Measurements from ENCODE around the gene GLOD5.
A peak's percentile ranks its signal among the peaks of the same experiment; 100 is the strongest.

The GLOD5 gene

DNA sequence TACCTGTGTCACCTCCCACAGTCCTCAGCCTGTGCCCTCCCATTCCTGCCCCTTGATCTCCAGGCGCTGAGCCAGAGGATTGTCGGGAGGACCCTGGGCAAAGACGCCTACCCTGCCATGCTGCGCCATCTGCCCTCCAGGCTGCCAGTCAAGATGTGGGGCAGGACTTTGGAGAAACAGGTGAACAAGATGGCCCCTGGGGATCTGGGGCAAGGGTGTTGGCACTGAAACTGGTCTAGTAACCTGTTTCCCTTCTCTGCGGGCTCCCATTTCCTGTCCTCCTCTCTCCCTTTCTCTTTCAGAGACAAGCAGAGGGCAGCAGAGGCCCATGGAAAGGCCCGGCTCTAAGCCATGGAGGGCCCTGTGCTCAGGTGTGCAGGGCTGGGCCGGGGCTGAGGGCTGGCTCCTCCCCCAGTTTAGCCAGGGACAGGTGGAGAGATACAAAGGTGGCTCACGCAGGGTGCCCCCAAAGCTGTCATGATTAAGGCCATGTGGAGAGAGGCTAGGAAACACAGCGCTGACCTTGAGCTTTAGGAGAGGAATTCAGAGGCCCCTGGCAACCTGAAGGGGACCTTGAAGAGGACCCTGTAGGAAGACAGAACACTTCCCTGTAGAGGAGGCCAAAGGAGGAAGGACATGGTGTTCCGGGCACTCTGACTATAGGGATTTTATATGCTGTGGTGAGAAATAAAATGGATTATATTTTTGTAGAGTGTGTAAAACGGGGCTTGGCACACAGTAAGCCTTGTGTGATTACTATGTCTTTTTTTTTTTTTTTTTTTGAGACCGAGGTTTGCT lies at the start of gene GLOD5:
TSS of gene GLOD5 (plus strand) at position 74 of the 798 bp plus-strand sequence. CDS start at position 118, 44 bp downstream.
- no peak within 1 kb of the TSS for H3K4me3 ChIP-seq (ENCODE audit: low read depth, low read length)

GRCh38 chrX:48711929-48712505 lies 49.5 kb upstream of the GLOD5 start:
- no peak overlapping the region for H3K4me3 ChIP-seq (ENCODE audit: low read depth, low read length)

DNA sequence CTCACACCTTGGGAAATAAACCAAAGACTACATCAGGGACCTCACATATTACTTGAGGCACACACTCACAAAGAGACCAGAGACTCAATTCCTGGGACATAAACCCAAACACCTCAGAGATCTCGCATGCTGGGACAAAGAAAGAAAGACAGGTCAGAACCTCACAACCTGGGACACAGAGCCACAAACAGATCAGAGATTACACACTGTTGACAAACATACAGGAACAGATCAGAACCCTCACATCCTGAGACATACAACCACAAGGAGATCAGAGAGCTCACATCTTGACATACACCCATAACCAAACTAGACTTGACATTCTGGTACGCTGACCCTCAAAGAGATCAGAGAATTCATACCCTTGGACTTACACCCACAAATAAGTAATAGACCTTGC lies 47.7 kb upstream of the GLOD5 start:
- H3K4me3 ChIP-seq (ENCODE audit: low read depth, low read length): no peak overlapping the region

DNA sequence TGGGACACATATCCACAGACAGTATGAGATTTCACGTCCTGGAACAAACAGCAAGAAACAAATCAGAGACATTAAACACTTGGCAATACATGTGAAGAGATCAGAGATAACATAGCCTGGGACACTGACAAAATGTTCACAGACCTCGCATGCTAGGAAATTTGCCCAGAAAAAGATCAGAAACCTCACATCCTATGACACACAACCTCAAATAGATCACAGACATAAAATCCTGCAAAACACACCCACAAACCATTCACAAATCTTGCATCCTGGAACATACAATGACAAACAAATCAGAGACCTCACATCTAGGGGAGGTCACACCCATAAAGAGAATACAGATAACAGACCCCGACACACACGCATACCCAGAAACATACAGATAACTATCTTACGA lies 47.0 kb upstream of the GLOD5 start:
- H3K4me3 ChIP-seq (ENCODE audit: low read depth, low read length): no peak overlapping the region

DNA sequence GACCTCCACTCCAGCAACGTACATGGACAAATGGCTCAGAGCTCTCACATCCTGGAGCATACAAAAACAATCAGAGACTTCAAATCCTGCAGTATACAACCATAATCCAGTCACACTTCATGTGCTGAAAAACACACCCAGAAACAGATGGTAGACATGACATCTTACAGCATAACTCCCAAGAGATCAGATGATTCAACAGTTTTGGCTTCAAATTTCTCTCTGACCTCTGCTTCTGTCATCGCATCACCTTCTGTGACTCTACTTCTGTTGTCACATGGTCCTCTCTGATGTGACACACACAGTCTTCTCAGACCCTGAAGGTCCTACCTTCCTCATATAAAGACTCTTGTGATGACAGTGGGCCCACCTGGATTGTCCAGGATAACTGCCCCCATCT lies 46.5 kb upstream of the GLOD5 start:
- no peak overlapping the region for H3K4me3 ChIP-seq (ENCODE audit: low read depth, low read length)

GRCh38 chrX:48715876-48716502 lies 45.6 kb upstream of the GLOD5 start:
- no peak overlapping the region for H3K4me3 ChIP-seq (ENCODE audit: low read depth, low read length)

- H3K4me3 ChIP-seq (ENCODE audit: low read depth, low read length): no peak overlapping the region
Measured at GRCh38 chrX:48719958-48720357, 41.6 kb upstream of the GLOD5 start.

- no peak overlapping the region for H3K4me3 ChIP-seq (ENCODE audit: low read depth, low read length)
Measured at GRCh38 chrX:48720577-48721250, 40.8 kb upstream of the GLOD5 start.

DNA sequence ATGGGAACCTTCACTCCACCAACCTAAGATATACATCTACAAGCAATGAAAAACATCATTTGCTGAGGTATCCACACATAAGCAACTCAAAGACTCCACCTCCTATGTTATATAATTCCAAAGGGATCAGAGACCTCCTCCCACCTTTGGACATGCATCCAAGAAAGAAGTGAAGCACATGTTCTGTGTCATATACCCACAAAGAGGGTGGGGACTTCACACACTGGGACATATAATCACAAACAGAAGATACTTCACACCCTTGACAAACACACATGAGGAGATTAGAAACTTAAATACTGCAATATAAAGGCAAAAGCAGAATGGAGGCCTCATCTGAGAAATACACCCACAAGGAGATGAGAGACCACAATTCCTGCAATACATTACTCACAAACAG lies 39.6 kb upstream of the GLOD5 start:
- H3K4me3 ChIP-seq (ENCODE audit: low read depth, low read length): no peak overlapping the region

DNA sequence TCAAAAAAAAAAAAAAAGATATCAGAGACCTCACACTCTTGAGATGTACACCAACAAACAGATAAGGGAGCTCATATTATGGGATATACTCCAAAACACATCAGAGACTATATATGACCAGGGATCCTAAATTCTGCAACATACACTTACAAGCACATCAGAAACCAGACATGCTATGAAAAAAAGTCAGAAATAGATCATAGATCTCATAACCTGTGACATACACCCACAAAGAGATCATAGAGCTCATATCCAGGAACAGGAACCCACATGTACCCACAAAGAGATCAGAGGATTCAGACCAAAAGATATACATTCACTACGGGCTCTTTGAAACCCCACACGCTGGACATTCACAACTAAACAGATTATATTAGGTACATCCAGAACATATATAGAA lies 35.0 kb upstream of the GLOD5 start:
- no peak overlapping the region for H3K4me3 ChIP-seq (ENCODE audit: low read depth, low read length)

GRCh38 chrX:48728653-48729052 lies 32.9 kb upstream of the GLOD5 start:
- no peak overlapping the region for H3K4me3 ChIP-seq (ENCODE audit: low read depth, low read length)

DNA sequence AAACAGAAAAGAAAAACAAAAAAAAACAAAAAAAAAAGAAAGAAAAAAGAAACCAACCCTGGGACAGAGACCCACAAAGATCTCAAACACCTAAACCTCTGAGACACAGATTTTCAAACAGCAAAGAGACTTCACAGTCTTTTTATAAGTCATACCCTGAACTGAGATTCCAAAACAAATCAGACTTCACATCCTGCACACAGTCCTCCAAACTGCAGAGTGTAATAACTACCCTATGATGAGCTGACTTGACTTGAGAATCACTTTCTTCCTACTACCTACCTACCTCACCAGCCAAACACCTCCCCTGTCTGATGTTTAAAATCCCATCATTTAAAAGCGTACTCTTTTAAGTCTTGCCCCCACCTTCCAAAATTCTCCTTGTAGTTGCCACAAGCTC lies 25.2 kb upstream of the GLOD5 start:
- H3K4me3 ChIP-seq (ENCODE audit: low read depth, low read length): no peak overlapping the region

DNA sequence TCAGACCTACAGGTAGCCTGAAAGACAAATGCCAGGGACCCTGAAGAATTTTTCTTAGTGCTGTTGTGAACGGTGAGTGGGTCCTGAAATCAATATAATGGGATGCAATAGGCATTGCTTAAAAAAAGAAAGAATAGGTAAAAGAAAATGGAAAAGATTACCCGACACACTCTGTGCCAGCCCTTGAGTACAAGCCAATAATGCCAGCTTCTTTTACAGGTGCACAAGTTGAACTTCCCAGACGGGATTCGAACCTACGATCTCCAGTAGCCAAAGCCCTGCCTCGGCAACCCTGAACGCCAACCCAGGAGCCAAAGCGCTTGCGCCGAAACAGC lies 24.7 kb upstream of the GLOD5 start:
- H3K4me3 ChIP-seq (ENCODE audit: low read depth, low read length): no peak overlapping the region

- peak overlapping the region; percentile 72 for H3K4me3 ChIP-seq (ENCODE audit: low read depth, low read length)
Measured at GRCh38 chrX:48737213-48737938, 24.2 kb upstream of the GLOD5 start.

GRCh38 chrX:48737940-48738339 lies 23.6 kb upstream of the GLOD5 start:
- peak overlapping the region; percentile 72 for H3K4me3 ChIP-seq (ENCODE audit: low read depth, low read length)

DNA sequence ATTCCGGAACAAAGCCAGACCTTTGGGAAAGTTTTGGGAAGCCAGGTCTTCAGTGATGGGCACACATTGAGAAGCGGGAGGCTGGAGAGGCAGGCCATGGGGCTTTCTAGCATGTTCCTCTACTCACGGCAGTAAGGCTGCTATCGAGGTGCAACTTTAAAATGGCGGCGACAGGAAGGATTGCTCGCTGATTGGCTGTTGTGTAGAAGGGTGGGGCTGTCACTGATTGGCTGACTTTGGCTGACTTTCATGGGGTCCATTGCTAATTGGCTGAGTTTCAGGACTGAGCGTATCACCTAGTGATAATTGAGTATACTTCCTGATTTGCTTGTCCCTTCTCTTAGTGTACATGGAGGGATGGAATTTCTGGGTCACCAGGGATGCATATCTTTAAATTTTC lies 19.7 kb upstream of the GLOD5 start:
- H3K4me3 ChIP-seq (ENCODE audit: low read depth, low read length): no peak overlapping the region

- no peak overlapping the region for H3K4me3 ChIP-seq (ENCODE audit: low read depth, low read length)
Measured at GRCh38 chrX:48745222-48745621, 16.3 kb upstream of the GLOD5 start.

GRCh38 chrX:48747415-48748016 lies 14.0 kb upstream of the GLOD5 start:
- H3K4me3 ChIP-seq (ENCODE audit: low read depth, low read length): no peak overlapping the region

- no peak overlapping the region for H3K4me3 ChIP-seq (ENCODE audit: low read depth, low read length)
Measured at GRCh38 chrX:48749182-48749581, 12.4 kb upstream of the GLOD5 start.

DNA sequence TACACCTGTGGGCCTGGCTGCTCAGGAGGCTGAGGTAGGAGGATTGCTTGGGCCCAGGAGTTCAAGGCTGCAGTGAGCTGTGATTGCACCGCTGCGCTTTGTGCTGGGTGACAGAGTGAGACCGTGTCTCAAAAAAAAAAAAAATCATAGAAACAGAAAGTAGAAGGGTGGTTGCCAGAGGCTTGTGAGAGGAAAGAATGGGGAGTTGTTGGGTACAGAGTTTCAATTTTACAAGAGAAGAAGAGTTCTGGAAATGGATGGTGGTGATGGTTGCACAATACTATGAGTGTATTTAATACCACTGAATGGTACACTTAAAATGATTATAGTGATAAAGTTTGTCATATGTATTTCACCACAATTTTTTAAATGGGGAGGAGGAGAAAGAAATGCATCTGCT lies 10.2 kb upstream of the GLOD5 start:
- H3K4me3 ChIP-seq (ENCODE audit: low read depth, low read length): no peak overlapping the region

GRCh38 chrX:48752498-48752897 lies 9.0 kb upstream of the GLOD5 start:
- H3K4me3 ChIP-seq (ENCODE audit: low read depth, low read length): no peak overlapping the region
